OCI-LY1 (cell line): ENCODE results near the gene PTH.

Source experiments
- EZH2 ChIP-seq: fragments of 200-600 bp; sonication (generic), shearing (Covaris generic); IDR thresholded peaks from 2 replicates; pipeline ENCODE4 v1.8.0; 2017; ENCODE audit warnings: borderline replicate concordance, mixed run types, mild to moderate bottlenecking, antibody characterized with exemption, low read length, moderate library complexity, mixed read lengths
- TF ChIP-seq, protein P1 (sequence below): fragments of 200-600 bp; sonication (generic), shearing (Covaris generic); IDR thresholded peaks from 2 replicates; pipeline ENCODE4 v1.5.1; 2017; ENCODE audit warnings: mild to moderate bottlenecking, antibody characterized with exemption, low read length, moderate library complexity, mixed read lengths

DNA sequence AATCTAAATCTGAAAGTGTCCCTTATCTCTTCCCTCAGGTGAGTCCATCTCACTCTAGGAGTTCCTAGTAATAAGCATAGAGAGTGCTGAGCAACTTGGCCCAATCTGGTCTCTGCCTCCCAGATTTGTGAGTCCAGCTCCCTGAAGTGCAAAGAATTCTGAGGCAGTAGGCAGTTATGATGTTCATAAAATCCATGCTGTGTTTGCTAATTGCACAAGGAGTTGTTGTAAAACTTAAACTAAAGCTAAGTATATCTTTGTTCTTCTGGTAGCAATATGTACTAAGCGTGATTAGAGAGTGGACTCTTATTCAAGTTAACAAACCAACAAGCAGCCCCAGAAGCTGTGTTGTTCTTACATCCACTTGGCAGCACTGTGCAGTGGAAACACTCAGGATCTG is 7.6 kb upstream of the PTH start:
- TF ChIP-seq, protein P1, sequence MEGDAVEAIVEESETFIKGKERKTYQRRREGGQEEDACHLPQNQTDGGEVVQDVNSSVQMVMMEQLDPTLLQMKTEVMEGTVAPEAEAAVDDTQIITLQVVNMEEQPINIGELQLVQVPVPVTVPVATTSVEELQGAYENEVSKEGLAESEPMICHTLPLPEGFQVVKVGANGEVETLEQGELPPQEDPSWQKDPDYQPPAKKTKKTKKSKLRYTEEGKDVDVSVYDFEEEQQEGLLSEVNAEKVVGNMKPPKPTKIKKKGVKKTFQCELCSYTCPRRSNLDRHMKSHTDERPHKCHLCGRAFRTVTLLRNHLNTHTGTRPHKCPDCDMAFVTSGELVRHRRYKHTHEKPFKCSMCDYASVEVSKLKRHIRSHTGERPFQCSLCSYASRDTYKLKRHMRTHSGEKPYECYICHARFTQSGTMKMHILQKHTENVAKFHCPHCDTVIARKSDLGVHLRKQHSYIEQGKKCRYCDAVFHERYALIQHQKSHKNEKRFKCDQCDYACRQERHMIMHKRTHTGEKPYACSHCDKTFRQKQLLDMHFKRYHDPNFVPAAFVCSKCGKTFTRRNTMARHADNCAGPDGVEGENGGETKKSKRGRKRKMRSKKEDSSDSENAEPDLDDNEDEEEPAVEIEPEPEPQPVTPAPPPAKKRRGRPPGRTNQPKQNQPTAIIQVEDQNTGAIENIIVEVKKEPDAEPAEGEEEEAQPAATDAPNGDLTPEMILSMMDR = no peak
- no peak for TF ChIP-seq EZH2
